Activated CD4-positive, alpha-beta memory T cell treated with anti-CD3 and anti-CD28 coated beads, Interleukin-2, amount 10 ng/mL, durations not matched to agents 7 days and 5 days (primary cell): Measurements from ENCODE around the gene TNFRSF1B. TPM values are rescaled to one million over a fixed set of nuclear protein-coding genes. Genes with fewer than 3 reads are reported as not detected.

Experiments used
- CTCF ChIA-PET: fragments of 350-600 bp; sonication (Branson Sonifier 250); formaldehyde crosslinking; loops from one replicate; lab custom pipeline; 2021; ENCODE audit warnings: antibody characterized with exemption, inconsistent platforms; lab: Charles Lee
- POLR2A ChIA-PET: fragments of 350-600 bp; sonication (Branson Sonifier 250); formaldehyde crosslinking; loops from one replicate; lab custom pipeline; 2021; ENCODE audit warnings: antibody characterized with exemption; lab: Charles Lee
- DNase-seq: peaks from one replicate; pipeline ENCODE4 v3.0.0-alpha.2; 2020
- H3K27ac Mint-ChIP-seq: one replicate; pipeline ENCODE4 v1.8.0; 2021; ENCODE audit warnings: mild to moderate bottlenecking, mixed read lengths
- H3K27me3 Mint-ChIP-seq: one replicate; pipeline ENCODE4 v1.8.0; 2021; ENCODE audit warnings: mixed read lengths
- H3K36me3 Mint-ChIP-seq: one replicate; pipeline ENCODE4 v1.8.0; 2021; ENCODE audit warnings: low read depth, mixed read lengths
- H3K4me1 Mint-ChIP-seq: one replicate; pipeline ENCODE4 v1.8.0; 2021; ENCODE audit warnings: mixed read lengths
- H3K4me3 Mint-ChIP-seq: one replicate; pipeline ENCODE4 v1.8.0; 2021; ENCODE audit warnings: mild to moderate bottlenecking, mixed read lengths
- H3K9me3 Mint-ChIP-seq: one replicate; pipeline ENCODE4 v1.8.0; 2021; ENCODE audit warnings: mixed read lengths
- total RNA-seq, 2 experiments: library from RNA; stranded (reverse); gene quantifications; one replicate each; pipeline ENCODE4 v1.2.3, GENCODE V29; 2021

TNFRSF1B gene
- total RNA-seq, 2 experiments from 2014 or later, result 434 to 447 TPM

DNA sequence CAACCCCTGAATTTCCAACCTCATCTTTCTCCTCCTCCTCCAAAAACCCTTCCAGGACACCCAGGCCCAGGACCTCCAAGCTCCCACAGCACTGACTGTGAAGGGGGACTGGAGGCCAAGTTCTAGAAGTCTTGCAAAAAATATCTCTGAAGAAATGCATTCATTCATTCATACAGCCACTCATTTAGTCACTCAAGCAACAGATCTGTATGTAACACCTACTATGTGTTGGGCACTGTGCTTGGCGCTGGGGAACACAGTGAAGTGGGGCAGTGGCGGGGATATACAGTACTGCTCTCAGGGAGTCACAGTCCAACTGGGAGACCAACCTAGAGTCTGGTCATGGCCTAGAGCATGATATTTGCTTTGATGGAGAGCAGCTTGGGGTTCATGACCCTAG is 15.3 kb upstream of the TNFRSF1B start:
- DNase-seq, result no peak
- ChIA-PET CTCF (interaction anchor here (1.5 to 8.1 kb wide), 4 partner anchors 8 to 27 kb away, joined by 4 to 45 read pairs (median 19); no protein-coding TSS in a partner anchor), POLR2A (interaction anchor here (0.8 to 32.1 kb wide), 7 partner anchors 12 to 466 kb away, joined by 3 to 918 read pairs (median 23); partner anchors contain the start of gene TNFRSF1B)
- H3K4me3 Mint-ChIP-seq, result peak overlapping the region; percentile 64
- H3K9me3 Mint-ChIP-seq, result peaks cover 7% of the 10 kb centered on the region
- peak overlapping the region; percentile 98 for H3K27ac Mint-ChIP-seq
- peaks cover 33% of the 10 kb centered on the region for H3K36me3 Mint-ChIP-seq
- peaks cover 92% of the 10 kb centered on the region for H3K4me1 Mint-ChIP-seq
- H3K27me3 Mint-ChIP-seq, result no peaks in the 10 kb centered on the region

DNA sequence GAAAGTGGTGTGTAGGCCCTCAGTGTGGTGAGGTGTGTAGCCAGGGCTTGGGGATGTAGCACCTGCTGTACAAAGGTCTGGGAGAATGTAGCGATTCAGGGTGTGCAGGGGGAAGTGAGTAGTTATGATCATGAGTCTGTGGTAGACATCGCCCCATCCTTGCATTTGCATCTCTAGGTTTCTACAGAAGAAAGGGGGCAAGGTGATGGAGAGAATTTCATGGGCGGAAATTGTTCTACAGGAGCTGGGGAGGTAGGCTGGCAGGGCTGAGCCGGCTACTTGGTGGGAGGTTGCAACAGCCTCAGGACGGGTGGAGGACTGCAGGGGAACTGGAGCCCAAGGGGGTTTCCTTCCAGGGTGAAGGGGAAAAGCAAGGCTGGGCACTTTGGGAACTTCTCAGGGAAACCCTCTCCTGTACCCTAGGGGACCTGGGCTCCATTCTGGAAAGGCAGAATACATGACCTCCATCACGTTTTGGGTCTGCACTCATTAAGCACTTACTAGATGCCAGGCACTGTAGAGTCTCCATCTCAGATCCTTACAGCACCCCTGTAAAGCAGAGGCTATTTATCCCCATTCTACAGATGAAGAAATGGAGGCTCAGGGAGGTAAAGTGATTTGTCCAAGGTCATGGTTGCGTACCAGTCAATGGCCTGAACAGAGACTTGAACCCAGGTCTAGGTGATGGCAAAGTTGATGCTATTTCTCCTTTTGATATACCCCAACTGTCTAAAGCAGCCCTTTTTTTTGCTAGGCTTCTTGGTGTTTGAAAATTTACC is 14.5 kb upstream of the TNFRSF1B start:
- Mint-ChIP-seq H3K27ac (peak overlapping the region; percentile 98), H3K36me3 (peaks cover 29% of the 10 kb centered on the region), H3K4me1 (peaks cover 91% of the 10 kb centered on the region), H3K4me3 (no peak overlapping the region), H3K9me3 (peaks cover 7% of the 10 kb centered on the region), H3K27me3 (no peaks in the 10 kb centered on the region)
- ChIA-PET POLR2A (interaction anchor here (1.0 to 32.1 kb wide), 6 partner anchors 12 to 244 kb away, joined by 3 to 918 read pairs (median 5); partner anchors contain the start of gene TNFRSF1B), CTCF (interaction anchor here (1.5 to 8.1 kb wide), 3 partner anchors 12 to 27 kb away, joined by 3 to 45 read pairs (median 19); no protein-coding TSS in a partner anchor)
- no peak for DNase-seq

DNA sequence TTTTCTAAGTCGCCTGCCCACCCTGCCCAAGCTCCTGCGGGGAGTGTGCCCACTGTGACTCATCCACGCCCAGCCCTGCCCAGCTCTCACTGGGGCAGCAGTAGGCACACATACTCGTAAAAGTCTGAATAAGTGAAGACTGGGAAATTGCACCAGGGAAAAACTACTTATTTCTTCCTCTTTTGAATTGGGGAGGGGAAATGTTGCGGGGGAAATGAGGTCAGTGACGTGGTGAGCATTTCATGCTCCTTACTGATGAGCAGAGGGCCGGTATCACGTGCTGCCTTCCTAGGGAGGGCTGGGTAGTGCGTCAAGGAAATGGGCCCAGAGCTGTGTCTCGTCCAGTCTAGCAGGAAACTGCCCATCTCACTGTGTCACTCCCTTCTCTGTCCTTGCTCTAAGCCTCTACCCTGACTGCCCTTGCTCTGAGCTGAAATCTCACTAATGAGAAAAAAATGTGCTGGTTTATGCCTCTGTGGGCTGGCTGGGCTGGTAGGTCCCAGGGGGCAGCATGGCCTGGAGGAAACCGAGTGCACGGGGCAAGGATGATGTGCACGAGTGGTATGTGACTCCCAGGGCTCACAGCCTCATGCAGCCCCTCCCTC is 13.5 kb upstream of the TNFRSF1B start:
- H3K36me3 Mint-ChIP-seq, result peaks cover 29% of the 10 kb centered on the region
- H3K27me3 Mint-ChIP-seq, result no peaks in the 10 kb centered on the region
- DNase-seq, result peak; percentile 51
- peaks cover 7% of the 10 kb centered on the region for H3K9me3 Mint-ChIP-seq
- H3K27ac Mint-ChIP-seq, result peak overlapping the region; percentile 98
- CTCF ChIA-PET, result interaction anchor here (1.5 to 8.1 kb wide), 2 partner anchors 11 to 28 kb away, joined by 3 to 45 read pairs; no protein-coding TSS in a partner anchor
- POLR2A ChIA-PET, result interaction anchor here (1.0 to 32.1 kb wide), 5 partner anchors 13 to 245 kb away, joined by 3 to 918 read pairs (median 5); partner anchors contain the start of gene TNFRSF1B
- no peak overlapping the region for H3K4me3 Mint-ChIP-seq
- H3K4me1 Mint-ChIP-seq, result peaks cover 91% of the 10 kb centered on the region

DNA sequence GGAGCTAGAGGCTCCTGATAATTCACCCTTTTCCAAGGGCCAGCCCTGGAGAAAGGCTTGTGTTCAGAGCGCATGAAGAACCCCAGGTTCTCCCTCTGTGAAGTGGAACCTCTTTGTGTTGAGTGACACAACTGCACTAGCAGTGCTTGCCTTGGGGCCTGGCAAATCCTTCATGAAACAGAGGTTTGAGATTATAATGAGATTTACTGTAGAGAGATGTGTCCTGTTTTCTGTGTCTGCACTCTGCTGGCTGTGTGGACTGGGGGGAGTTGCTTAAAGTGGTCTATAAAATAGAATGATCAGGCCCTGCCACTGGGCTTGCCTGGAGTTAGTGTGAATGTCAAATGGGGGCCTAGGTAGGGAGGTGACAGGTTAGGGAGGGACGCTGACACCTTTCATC is 11.5 kb upstream of the TNFRSF1B start:
- Mint-ChIP-seq H3K27me3 (no peaks in the 10 kb centered on the region), H3K4me3 (no peak overlapping the region), H3K36me3 (peaks cover 20% of the 10 kb centered on the region), H3K9me3 (peaks cover 2% of the 10 kb centered on the region), H3K4me1 (peaks cover 83% of the 10 kb centered on the region), H3K27ac (peak overlapping the region; percentile 16)
- no peak for DNase-seq
- ChIA-PET POLR2A (interaction anchor here (0.7 to 32.1 kb wide), 4 partner anchors 8 to 33 kb away, joined by 3 to 918 read pairs (median 25); partner anchors contain the start of gene TNFRSF1B), CTCF (interaction anchor here (0.6 to 1.2 kb wide), 2 partner anchors 30 to 716 kb away, joined by 4 read pairs; no protein-coding TSS in a partner anchor)

DNA sequence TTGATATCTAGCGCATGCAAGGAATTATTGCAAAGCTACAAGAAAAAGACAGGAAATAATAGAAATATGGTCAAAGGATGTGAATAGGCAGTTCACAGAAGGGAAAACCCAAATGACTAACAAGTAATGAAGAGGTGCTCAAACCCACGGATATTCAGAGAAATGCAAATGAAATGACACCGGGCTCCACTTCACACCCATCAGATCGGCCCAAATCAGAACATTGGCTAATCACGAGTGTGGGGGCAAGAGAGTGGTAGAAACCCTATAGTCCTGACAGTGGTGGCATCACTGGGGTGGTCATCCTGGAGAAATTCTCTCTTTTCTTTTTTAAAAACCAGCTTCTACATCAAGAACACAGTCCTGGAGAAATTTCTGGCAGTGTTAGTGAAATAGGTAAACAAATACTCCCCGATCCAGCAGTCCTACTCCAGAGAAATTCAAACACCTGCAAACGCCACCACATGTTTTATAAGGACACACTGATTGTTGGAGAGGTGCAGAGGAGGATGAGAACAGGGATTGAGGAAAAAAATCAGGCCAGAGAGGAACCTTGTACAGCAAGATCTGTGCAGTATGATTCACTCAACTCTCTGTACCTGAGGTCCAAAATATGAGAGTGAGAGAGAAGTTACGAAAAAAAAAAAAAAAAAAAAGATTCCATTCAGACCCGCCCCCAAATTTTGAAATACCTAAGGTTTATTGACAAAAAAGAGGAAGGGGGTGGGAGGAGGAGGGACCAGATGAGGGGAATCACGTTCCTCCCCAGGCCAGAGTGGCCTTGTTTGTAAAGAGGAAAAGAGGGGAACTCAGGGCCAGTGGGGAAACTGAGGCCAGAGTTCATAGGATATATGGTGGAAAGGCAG is 9.2 kb upstream of the TNFRSF1B start:
- CTCF ChIA-PET, result interaction anchor here (0.6 to 1.9 kb wide), 5 partner anchors 10 to 57 kb away, joined by 3 to 14 read pairs (median 6); no protein-coding TSS in a partner anchor
- H3K27ac Mint-ChIP-seq, result peak overlapping the region; percentile 99

DNA sequence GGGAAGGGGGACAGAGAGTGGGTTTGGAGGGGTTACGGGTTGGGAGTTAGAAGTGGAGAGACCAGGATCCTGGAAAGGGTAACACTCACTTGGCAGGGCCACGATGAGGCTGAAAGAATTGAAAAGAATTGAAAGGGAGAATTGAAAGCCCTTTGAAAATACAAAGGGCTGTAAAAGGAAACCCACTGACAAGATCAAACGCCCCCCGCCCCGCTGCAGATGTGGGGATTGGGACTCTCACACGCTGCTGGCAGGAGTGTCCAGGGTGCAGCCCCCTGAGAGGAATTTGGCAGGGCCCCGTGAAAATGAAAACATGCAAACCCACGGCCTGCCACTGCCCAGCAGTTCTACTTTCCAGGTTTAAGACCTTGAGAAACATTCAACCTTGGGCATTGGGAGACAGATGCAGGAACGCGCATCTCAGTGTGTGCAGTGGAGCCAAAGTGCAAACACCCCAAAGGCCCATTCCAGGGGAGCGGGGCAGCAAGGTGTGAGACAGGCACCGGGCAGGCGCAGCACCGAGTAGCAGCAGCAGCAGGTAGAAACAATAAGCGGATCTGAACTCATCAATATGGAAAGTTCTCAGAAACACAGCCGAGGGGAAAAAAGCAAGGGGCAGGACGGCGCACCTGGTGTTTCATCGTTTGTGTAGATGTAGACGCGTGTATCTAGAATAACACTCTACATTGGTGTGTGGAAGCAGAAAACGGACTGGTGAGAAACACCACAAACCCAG is 8.3 kb upstream of the TNFRSF1B start:
- CTCF ChIA-PET, result interaction anchor here (0.6 to 1.9 kb wide), 3 partner anchors 8 to 56 kb away, joined by 4 to 14 read pairs (median 4); no protein-coding TSS in a partner anchor
- DNase-seq, result peak; percentile 47
- peaks cover 14% of the 10 kb centered on the region for H3K36me3 Mint-ChIP-seq
- peaks cover 2% of the 10 kb centered on the region for H3K9me3 Mint-ChIP-seq
- H3K27ac Mint-ChIP-seq, result peak overlapping the region; percentile 99
- POLR2A ChIA-PET, result interaction anchor here (1.1 to 32.1 kb wide), 3 partner anchors 11 to 21 kb away, joined by 5 to 918 read pairs (median 47); partner anchors contain the start of gene TNFRSF1B
- H3K4me3 Mint-ChIP-seq, result peak overlapping the region; percentile 64
- H3K27me3 Mint-ChIP-seq, result no peaks in the 10 kb centered on the region
- H3K4me1 Mint-ChIP-seq, result peaks cover 83% of the 10 kb centered on the region

More for the DNA sequence above, 9.2 kb upstream of the TNFRSF1B start:
- Mint-ChIP-seq H3K36me3 (peaks cover 14% of the 10 kb centered on the region), H3K27me3 (no peaks in the 10 kb centered on the region), H3K9me3 (peaks cover 2% of the 10 kb centered on the region), H3K4me3 (peak overlapping the region; percentile 64), H3K4me1 (peaks cover 83% of the 10 kb centered on the region)
- peak; percentile 57 for DNase-seq
- POLR2A ChIA-PET, result interaction anchor here (1.0 to 32.1 kb wide), 9 partner anchors 10 to 250 kb away, joined by 3 to 918 read pairs (median 6); partner anchors contain the start of gene TNFRSF1B

DNA sequence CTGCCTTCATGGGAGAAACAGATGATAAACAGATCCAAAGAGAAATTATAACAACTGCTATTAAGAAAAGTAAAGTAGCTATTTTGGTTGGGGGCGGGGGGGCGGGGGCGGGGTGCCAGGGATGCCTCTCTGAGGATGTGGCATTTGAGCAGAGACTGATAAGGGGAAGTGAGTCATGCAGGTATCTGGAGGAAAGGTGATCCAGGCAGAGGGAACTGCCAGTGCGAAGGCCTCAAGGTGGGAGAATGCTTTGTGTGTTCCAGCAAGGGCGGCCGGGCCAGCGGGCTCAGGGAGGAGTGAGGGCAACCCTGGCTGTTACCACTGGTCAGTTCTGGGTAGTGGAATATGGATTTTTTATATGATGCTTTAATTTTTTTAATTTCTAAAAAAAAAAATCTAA is 7.0 kb upstream of the TNFRSF1B start:
- Mint-ChIP-seq H3K36me3 (peaks cover 13% of the 10 kb centered on the region), H3K4me3 (no peak overlapping the region), H3K27ac (peak overlapping the region; percentile 99), H3K27me3 (no peaks in the 10 kb centered on the region), H3K9me3 (peaks cover 2% of the 10 kb centered on the region), H3K4me1 (peaks cover 91% of the 10 kb centered on the region)
- POLR2A ChIA-PET, result interaction anchor here (0.6 to 32.1 kb wide), 5 partner anchors 3 to 250 kb away, joined by 3 to 918 read pairs (median 3); partner anchors contain the start of gene TNFRSF1B
- DNase-seq, result peak; percentile 56
- CTCF ChIA-PET, result interaction anchor here (1.3 to 5.0 kb wide), 3 partner anchors 9 to 35 kb away, joined by 4 to 20 read pairs (median 6); no protein-coding TSS in a partner anchor

DNA sequence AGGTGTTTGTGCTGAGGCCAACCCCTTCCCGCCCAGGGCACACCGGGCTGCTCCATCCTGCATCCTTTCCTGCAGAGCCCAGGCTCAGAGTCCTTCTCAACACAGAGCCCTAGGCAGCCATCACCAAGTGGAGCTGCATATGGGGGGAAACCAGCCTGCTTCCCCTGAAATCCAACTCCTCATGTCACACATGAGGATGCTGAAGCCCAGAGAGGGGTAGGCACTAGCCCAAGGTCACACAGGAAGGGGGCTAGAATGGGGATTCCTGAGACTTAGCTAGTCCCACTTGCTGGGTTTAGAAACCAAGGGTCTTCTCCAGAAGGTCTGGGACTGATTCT is 5.5 kb upstream of the TNFRSF1B start:
- ChIA-PET POLR2A (interaction anchor here (0.6 to 32.1 kb wide), 12 partner anchors 5 to 456 kb away, joined by 3 to 918 read pairs (median 6); partner anchors contain the start of genes DHRS3 and TNFRSF1B), CTCF (interaction anchor here (0.9 to 5.0 kb wide), 7 partner anchors 11 to 49 kb away, joined by 3 to 20 read pairs (median 7); no protein-coding TSS in a partner anchor)
- Mint-ChIP-seq H3K4me1 (peaks cover 87% of the 10 kb centered on the region), H3K9me3 (peaks cover 2% of the 10 kb centered on the region), H3K27me3 (no peaks in the 10 kb centered on the region), H3K4me3 (peak overlapping the region; percentile 49), H3K36me3 (peaks cover 4% of the 10 kb centered on the region), H3K27ac (peak overlapping the region; percentile 98)
- no peak for DNase-seq

DNA sequence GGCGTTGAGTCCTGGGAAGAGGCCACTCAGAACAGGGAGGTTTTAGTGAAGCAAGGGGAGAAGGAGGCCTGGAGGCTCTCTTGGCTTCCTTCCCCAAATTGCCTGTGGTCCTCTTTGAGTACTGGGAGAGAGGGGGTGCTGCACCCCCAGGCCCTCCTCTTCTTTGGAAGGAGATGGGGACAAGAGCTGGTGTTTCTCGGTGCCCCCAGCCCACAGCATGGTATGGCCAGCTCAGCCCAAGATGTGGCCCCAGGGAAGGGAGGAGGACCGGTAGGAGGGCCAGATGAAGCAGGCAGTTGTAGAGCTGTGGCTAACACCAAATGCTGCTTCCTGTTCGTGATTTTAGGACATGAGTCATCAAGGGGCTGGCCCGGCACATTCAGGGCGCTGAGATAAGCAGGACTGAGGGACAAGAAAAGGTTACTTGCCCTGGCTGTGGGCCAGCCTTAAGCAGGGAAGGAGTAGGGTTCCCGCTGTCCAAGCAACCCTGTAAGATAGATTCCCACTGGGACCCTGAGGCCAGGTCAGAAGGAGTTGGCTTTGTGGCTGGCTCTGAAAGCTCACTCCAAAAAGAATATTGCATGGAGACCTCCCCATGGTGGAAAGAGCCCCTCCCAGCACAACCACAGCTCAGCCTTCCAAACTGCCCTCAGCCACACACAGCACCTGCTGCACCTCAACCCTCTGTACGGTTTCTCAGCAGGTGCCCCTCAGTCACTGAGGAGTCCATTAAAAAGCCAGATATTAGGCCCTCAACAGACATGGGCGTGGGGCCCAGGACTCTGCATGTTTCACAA is 4.9 kb upstream of the TNFRSF1B start:
- H3K9me3 Mint-ChIP-seq, result peaks cover 2% of the 10 kb centered on the region
- H3K27ac Mint-ChIP-seq, result peak overlapping the region; percentile 98
- peaks cover 86% of the 10 kb centered on the region for H3K4me1 Mint-ChIP-seq
- H3K27me3 Mint-ChIP-seq, result no peaks in the 10 kb centered on the region
- peak overlapping the region; percentile 49 for H3K4me3 Mint-ChIP-seq
- ChIA-PET CTCF (interaction anchor here (0.9 to 5.0 kb wide), 9 partner anchors 11 to 48 kb away, joined by 3 to 20 read pairs (median 4); no protein-coding TSS in a partner anchor), POLR2A (interaction anchor here (0.6 to 32.1 kb wide), 16 partner anchors 5 to 456 kb away, joined by 3 to 918 read pairs (median 5); partner anchors contain the start of genes DHRS3 and TNFRSF1B)
- DNase-seq, result peak; percentile 90
- H3K36me3 Mint-ChIP-seq, result peaks cover 4% of the 10 kb centered on the region

DNA sequence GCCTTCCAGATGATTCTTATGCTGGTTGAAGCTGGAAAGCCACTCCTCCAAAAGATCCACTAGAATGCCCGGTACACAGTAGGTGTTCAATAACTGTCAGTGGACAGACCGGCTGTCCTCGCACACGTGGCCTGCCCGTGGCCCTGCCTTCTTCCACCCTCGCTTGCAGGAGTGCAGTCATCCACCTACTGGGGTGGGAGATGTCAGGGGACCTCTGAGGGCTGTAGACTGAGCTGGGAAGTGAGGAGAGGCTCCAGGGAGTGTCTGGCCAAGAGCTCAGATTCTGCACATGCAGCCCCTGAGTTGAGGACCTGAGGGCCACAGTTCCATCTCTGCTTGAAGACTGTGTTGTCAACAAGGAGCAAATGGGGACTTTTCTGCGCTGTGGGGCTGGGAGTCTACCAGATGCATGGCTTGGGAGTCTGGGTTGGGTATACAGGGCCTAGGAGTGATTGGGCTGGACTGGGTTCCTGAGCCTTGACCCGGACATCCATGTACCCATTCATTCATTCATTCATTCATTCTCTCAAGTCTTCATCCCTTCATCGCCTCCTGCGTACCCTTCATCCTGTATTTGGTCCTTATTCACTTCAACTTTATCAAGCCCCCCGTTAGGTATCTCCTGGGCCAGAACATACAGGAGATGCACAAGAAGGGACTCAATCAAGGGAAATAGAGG is 4.2 kb upstream of the TNFRSF1B start:
- Mint-ChIP-seq H3K4me1 (peaks cover 80% of the 10 kb centered on the region), H3K27me3 (no peaks in the 10 kb centered on the region), H3K4me3 (peak overlapping the region; percentile 58), H3K36me3 (peaks cover 6% of the 10 kb centered on the region), H3K27ac (peak overlapping the region; percentile 98), H3K9me3 (peaks cover 2% of the 10 kb centered on the region)
- POLR2A ChIA-PET, result interaction anchor here (1.1 to 32.1 kb wide), 13 partner anchors 6 to 456 kb away, joined by 3 to 918 read pairs (median 7); partner anchors contain the start of gene TNFRSF1B
- no peak for DNase-seq
- CTCF ChIA-PET, result interaction anchor here (0.7 to 5.0 kb wide), 8 partner anchors 10 to 47 kb away, joined by 3 to 20 read pairs (median 6); no protein-coding TSS in a partner anchor
